Esophagus muscularis mucosa (tissue), 4 donors: ENCODE data around the gene LRP3.

Experiments used
- CTCF ChIP-seq, 3 experiments: fragments of 200-600 bp in 2 of 3; fragments of 450-650 bp in 1 of 3; sonication (generic) in 2 of 3; IDR thresholded peaks; one replicate each; pipeline ENCODE4 v1.5.1; 2017 to 2019; ENCODE audit warnings: antibody characterized with exemption in 3 of 3, mild to moderate bottlenecking in 2 of 3, moderate library complexity in 1 of 3
- EP300 ChIP-seq: sonication (generic); formaldehyde crosslinking; IDR thresholded peaks from one replicate; pipeline ENCODE4 v1.6.1; 2017; ENCODE audit warnings: antibody characterized with exemption
- POLR2A ChIP-seq: fragments of 450-650 bp; IDR thresholded peaks from one replicate; pipeline ENCODE4 v1.6.1; 2017; ENCODE audit warnings: antibody characterized with exemption, moderate library complexity, mild to moderate bottlenecking, low read depth

GRCh38 chr19:33225458-33225926, 31.4 kb downstream of the LRP3 start, which contains the start of gene SLC7A10:
- TF ChIP-seq CTCF (IDR thresholded peaks at IDR 0.05) (no peak), EP300 (no peak), POLR2A (no peak)
